ENCODE data around the gene BCO1.

- TF ChIP-seq CTCF (IDR thresholded peaks at IDR 0.05) (no peak), POLR2AphosphoS5 (IDR thresholded peaks at IDR 0.05) (no peak), POLR2A (IDR thresholded peaks at IDR 0.05) (no peak)
Measured at GRCh38 chr16:81232740-81233367, 5.6 kb upstream of the BCO1 start.

Data from gastroesophageal sphincter (tissue), 3 donors.